GM21367 (cell line): Measurements from ENCODE around the gene ALKBH2.

Experiments used
- ATAC-seq: cut with Tn5 transposase; IDR thresholded peaks from one replicate; pipeline ENCODE4 v1.9.1; 2021; ENCODE audit not compliant: unreplicated experiment

Gene ALKBH2

DNA sequence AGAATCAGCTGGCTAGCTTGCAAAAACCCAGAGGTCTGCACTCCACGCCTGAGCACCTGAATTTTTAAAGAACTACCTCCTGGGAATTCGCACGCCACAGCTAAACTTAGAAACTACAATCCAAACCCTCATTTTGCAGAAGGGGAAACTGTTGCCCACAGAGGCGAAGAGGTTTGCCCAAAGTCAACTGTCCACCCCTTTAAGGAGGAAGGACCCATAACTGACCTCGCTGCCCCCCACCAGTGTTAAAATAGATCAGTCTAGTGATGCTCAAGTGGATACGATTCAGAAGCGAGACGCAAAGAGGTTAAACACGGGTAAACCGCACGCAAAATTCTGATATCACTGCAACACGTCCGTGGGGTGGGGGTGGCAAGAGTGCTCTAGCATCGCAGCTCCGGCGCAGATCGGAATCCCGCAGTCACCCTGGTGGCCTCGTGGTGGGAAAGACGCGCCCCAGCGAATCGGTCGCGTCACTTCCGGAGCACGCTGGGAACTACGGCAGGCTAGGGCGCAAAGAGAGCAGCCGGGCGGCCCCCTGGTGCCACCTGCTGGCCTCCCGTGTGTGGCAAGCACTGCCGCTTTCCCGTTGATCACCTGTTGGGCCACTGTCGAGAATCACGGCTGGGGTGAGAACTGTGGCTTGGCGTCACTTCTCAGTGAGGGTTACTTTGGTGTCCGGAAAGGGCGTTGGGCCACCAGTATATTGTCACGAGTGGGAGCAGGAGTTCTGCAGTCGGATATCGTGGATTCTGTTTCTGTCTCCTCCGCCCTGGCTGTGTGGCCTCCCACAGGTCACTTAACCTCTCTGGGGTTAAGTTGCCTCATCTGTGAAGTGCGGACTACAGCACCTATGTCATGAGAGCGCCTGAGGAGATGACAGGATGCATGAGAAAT, at the start of gene ALKBH2:
Gene ALKBH2, minus strand, starts transcription at position 451 of the 897 bp plus-strand sequence. CDS start 686 bp downstream, outside the sequence.
- peak; percentile 50 for ATAC-seq

DNA sequence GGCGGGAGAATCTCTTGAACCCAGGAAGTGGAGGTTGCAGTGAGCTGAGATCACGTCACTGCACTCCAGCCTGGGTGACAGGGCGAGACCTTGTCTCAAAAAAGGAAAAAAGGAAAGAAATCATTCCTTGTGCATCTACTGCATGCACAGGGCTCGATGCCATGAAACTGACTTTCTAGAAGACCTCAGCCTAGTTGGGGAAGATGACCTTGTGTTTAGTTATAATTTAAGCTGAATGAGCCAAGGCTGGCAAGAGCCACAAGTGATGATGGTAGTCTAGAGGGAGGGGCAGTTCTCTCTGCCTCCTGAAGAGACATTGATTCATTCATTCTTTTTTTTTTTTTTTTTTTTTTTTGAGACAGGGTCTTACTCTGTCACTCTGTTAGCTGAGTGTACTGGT, 47.3 kb upstream of the ALKBH2 start:
- no peak for ATAC-seq

DNA sequence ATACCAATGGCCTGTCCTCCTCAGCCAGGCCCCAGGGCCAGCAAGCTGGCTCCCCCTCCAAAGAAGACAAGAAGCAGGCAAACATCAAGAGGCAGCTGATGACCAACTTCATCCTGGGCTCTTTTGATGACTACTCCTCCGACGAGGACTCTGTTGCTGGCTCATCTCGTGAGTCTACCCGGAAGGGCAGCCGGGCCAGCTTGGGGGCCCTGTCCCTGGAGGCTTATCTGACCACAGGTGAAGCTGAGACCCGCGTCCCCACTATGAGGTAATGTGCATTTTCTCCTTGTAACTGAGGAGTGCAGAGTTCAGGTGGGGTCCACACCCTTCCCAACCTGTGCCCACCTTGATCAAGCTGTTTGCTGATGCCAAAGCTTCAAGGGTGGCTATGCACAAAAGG, 46.5 kb upstream of the ALKBH2 start:
- no peak for ATAC-seq

DNA sequence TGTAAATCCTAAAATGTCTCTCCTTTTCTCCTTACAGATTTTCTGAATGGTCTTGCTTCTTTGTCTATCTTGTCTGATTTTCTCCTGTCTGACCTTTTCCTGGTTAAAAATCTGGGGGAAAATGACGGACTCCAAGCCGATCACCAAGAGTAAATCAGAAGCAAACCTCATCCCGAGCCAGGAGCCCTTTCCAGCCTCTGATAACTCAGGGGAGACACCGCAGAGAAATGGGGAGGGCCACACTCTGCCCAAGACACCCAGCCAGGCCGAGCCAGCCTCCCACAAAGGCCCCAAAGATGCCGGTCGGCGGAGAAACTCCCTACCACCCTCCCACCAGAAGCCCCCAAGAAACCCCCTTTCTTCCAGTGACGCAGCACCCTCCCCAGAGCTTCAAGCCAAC, 46.1 kb upstream of the ALKBH2 start:
- ATAC-seq: no peak

DNA sequence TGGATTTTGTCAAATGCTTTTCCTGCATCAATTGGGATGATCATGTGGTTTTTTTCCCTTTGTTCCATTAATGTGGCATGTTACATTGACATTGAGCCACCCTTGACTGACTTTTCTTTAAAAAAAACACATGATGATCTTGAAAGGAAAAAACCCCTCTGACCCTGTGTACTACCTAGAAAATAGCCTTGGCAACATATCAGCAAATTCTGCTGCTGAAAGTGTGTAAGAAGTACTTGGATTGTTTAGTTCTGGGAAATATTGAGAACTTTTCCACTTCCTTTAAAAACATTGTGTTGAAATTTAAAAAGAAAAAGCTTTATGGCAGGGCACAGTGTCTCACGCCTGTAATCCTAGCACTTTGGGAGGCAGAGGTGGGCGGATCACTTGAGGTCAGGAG, 43.8 kb upstream of the ALKBH2 start:
- no peak for ATAC-seq

DNA sequence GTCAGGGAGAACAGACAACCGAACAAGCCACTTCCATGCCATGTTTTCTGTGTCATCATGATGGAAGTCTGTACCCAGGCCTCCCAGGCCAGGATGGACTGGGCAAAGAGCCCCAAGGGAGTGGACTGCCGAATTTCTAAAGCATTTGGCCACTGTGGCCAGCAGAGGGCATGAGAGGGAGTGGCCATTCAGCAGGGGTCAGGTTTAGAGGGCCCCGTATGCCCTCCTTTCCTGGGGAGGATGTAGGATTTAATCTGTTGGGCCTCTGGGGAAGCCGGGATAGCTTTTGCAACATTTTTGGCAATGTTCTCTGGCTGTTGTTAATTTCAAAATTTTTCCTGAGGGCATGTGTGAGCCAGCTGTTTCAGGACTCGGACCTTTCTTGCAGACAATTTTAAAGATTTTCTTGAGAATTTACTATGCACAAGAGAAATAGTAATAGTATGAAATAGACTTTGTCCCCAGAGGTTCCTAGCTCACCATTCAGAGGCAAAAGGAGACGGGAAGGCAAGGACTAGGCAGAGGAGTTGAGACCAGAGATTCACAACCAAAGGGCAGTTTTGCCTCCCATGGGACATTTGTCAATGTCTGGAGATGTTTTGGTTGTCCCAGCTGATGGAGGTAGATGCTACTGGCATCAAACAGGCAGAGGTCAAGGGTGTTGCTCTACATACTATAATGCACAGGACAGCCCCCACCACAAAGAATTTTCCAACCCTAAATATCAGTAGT, 41.1 kb upstream of the ALKBH2 start:
- ATAC-seq: no peak

DNA sequence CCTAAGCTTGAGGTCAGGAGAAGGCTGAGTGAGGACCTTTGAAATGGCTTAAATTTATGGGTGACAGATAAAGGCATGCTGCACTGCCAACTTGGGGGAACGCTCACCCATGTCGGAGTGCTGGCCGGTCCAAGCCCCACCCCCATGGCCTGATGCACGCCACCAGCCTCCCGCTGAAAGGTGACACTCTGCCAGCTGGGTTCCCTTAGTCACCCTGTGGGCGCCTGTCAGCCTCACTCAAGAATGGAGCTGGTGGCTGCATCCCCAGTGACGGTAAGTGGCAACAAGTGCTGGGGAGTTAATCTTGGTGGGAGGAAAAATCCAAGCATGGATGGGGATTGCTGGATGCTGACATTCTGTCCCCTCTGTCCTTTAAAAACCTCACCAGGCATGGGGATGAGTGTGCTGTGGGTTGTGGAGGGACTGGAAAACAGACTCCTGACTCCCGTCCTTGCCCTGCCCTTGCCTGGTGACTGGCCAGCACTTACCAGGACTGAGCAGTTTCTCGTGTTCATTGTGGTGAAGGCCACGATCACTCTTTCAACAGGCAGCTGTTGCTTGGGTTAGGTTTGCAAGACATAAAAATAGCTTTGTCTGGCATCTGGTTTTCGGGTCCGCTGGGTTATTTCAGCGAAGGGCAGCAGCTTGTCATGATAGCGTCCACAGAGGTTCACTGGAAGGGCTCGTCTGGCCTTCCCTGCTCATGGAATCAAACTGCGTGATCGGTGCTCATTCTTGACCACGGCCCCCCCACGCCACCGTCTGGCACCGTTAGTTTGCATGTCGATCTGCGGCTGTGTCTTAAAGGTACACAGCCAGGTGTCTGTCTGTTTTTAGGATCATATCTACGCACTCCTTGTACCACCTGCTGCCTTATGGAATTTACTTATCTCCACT, 38.1 kb upstream of the ALKBH2 start:
- no peak for ATAC-seq

DNA sequence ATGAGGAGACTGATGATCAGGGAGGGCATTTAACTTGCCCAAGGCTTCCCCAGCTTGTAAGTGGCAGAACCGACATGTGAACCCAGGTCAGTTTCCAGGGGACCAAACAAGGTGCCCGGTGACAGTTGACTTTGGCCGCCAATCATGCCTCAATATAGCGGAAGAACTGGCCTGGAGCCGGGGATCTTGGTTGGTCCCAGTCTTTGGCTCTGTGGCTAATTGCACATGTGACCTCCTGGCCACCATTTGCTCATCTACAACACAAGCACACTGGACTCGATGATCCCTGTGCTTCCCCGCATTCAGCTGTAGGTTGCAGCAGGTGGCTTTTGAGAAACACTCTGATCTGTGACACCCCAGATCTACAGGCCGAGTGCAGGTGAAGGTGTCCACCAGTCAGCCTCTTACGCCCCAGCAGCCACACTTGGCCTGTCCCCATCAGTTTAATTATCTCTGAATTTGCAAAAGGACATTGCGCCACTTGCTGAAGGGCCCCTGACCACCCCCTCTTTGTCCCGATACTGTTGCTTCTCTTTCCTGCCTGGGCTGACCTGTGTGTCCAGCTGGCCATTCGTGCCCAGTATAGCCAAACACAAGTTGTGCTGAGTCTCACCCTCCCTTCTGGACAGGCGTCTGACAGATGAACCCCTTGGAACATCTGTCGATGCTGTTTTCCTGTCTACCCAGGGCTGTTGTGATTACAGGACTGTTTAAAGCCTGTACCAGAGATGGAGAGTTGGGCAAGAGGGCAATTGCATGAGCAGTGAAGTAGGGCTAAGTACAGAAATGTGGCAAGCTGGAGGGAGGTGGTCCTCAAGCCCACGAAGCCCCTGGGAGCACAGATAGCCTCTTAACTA, 37.3 kb upstream of the ALKBH2 start:
- no peak for ATAC-seq

DNA sequence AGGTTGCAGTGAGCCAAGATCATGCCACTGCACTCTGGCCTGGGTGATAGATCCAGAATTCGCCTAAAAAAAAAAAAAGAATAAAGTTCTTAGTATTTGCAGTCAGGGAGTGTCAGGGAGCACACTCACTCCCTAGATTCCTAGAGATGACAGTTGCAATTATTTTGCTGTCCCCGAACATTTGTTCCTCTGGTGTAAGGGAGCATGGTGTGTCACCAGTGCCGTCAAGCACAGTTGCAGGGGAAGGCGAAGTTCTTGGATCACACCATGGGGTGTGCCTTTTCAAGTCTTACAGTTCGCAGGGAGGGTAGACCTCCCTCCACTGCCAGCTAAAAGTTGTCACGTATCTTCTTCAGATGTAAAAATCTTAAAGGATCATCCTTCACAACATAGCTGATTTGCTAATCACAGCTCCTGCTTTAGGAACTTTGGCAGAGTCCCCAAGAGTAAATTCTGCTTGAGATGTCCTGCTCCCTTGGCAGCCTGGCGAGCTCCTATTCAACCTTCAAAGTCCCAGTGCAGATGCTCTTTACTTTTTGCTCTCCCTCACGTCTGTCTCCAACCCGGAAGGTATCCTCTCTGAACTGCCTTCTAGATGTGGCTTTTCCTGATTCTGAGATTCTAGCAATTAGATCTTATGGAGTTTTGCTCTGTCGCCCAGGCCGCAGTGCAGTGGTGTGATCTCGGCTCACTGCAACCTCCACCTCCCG, 34.4 kb upstream of the ALKBH2 start:
- ATAC-seq: no peak

DNA sequence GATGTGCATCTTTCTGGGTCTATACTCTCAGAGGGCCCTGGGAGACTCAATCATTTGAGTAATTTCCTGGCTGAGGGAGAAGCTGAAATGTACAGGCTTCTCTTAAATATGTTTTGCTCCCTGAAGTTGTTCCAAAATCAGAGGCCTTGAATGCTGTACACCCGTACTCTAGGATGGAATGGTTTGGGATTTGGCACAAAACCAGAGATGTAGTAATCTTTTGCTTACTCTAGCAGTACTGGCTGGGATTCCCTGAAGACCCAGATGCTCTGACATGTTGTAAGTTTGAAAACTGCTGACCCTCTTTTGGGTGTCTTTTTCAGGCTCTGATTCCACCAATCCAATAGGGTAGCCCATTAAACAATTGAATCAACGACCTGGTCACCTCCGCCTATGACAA, 33.5 kb upstream of the ALKBH2 start:
- ATAC-seq: no peak

DNA sequence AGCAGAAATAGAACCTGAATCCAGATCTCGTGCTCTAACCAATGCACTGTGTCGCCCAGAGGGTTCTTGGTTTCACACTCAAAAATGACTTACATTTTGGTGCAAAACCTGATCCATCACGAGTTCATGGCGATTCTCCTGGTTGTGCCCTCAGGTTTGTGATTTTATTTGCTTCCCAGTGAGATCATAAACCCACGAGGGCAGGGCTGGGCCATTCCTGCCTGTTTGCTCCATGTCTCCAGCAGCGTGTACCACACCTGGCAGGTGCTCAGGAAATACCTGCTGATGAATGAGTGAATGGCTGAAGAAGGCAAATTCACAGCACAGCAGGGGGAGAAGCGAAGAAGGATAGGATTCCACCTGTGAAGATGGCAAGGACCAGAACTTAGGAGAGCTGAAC, 32.5 kb upstream of the ALKBH2 start:
- ATAC-seq: no peak

DNA sequence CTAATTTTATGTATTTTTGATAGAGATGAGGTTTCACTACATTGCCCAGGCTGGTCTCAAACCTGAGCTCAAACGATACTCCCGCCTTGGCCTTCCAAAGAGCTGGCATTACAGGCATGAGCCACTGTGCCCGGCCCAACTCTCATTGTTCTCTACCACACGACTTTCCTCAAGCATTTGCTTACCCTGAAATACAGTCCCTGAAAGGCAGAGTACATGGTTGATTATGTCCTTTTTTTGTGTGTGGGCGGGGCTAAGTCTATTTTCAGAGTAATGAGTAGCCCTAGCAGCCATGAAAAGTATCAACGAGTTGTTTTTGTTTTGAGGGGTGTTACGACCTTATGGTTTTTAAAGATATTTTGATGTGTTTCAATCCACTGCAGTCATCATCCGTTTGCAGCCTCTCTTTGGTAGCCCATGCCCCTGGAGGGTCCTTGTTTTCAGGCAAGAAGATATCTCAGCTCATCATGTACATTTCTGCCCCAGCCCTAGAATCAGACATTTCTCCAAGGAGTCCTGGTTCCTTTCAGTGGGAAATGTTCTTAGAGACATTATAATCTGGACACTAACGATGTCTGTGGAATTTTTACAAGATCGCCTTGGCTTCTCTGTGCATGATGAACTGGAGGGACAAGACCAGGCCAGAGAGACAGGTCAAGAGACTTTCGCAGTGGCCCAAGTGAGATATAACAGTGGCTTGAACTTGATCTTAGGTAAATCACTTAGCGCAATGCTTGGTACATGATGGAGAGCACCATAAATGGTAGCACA, 31.8 kb upstream of the ALKBH2 start:
- ATAC-seq: no peak

DNA sequence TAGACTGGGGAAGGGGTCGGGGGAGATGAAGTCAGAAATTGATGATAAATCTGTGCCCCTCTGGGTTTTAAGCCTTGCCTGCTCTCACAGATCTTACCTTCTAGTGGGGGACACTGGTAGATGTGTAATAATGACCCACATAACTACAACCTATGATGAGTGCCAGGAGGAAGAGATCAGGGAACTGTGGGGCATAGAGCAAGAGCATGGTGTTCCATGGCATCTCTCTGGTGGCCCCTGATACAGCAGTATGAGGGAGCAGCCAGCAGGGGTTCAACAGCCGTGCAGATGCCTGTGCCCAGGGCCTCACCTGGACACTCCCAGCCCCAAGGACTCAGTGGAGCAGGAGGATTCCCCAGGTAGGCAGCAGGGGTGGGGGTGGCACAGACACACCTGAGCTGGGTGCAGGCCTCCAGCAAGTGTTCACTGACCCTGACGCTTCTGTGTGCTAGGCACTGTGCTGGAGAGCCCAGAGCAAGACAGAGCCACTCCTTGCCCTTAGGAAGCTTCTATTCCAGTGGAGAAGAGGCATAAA, 28.1 kb upstream of the ALKBH2 start:
- ATAC-seq: no peak

DNA sequence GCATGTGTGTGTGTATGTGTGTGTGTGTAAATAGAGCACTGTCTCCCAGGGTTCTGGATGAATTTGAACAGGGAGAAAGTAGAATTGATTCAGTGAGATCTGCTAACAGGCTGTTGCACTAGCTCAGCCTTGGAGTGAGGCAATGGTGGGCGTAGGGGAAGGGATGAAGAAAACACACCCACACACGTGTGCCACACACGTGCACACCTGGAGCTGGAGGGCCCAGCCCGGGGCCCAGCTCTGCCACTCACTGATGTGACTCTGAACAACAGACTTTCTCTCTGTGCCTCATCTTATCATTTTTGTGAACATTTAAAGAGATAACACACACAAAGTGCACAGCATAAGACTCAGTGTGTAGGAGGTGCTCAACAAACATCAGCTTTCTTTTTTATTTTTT, 27.3 kb upstream of the ALKBH2 start:
- no peak for ATAC-seq

DNA sequence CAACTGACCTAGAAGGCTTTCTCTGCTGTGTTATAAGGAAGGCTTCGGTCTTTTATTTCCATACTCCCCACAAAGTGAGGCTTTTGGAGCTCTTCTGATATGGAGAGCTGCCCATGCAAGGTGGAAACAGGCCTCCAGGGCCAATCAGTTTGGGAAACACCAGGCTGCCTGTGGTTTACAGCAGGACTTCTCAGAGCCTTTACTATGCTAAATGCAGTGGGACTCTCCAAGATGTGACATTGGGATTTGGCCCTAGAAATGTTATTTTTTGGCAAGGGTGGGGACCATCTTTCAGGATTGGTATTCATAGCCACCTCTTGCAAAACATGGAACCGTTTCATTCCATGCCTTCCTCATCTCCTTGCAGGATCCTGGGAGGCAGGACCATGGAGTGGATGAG, 26.8 kb upstream of the ALKBH2 start:
- ATAC-seq: no peak

DNA sequence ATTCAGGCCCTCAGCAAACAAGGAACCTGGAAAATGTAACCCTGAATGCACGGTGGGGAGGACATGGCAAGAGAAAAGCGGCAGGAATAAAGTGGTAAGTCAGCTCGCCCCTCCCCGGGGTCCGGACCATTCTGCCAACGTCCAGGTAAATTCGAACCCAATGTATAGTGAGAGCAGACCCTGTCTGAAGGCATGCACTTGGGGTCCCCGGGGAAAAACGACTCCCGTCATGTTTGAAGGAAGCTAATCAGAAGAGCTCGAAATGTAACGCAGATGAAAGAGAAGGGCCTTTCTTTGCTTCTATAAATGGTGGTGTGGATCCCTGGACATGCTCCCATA, 23.3 kb upstream of the ALKBH2 start:
- ATAC-seq: no peak

DNA sequence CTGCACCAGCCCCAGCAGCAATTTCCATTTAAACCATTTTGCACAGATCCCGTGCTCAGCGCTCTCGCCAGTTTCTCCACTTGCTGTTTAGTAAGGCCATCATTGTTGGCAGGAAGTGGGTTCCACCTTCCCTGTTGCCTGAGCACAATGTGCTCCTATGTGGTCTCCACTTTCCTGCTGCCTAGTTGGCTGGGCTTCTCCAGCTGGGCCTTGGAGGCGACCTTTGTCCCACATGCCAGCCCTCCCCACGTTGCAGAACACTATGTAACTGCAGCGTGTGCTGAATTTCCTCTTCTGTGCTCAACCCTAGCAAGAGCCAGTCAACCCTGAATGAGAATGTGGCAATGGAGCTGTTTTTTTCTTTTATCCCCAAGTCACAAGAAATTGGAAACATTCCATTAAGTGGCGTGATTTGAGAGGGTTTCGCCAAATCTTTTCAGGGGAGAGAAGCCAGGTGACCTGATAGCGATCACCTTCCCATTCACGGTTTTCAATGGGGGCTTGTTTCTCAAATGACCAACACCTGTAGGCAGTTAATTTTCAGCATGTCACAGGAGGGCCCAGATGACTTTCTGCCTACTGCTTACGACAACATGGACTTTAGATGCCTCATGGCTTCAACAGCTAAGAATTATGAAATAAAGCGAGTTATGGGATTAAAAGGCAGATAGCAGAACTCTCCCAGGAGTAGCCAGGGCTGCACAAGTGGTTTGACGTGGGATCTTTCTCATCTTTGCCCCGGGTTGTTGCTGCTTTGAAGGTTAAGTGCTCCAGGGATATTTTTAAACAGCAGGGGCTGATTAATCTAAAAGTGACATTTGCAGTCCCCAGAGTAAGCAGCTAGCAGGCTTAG, 22.7 kb upstream of the ALKBH2 start, which contains the start of gene ACACB:
Gene ACACB, plus strand, starts transcription at position 830 of the 853 bp plus-strand sequence. CDS start 22,819 bp downstream, outside the sequence.
- ATAC-seq: no peak

DNA sequence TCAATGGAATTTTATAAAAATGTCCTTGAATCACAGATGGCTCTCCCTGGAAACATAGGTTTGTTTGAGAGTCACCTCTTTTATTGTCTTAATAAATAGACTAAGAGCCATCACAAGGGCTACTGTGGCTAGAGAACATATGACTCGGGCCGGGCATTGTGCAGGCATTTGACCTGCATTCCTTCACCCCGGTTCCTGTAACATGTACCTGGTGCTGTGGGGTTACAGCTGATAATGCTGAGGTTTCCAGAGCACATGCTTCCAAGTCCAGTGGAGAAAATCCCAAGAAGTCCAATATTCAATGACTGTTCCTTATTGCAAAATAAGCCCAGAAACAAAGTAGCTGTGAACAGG, 22.1 kb upstream of the ALKBH2 start:
- no peak for ATAC-seq
